Gastrocnemius medialis (tissue), 4 donors: ENCODE measurements around the gene BORCS6.

Experiments
- CTCF ChIP-seq, 5 experiments: fragments of 450-650 bp in 3 of 5; fragments of 200-600 bp in 2 of 5; sonication (generic) in 2 of 5; IDR thresholded peaks in 4 of 5; conservative IDR thresholded peaks in 1 of 5; 1 replicate in 4 of 5; 2 replicates in 1 of 5; pipeline ENCODE4 v1.5.1; 2016 to 2019; ENCODE audit warnings: antibody characterized with exemption in 5 of 5, mild to moderate bottlenecking in 3 of 5, moderate library complexity in 3 of 5
- POLR2A ChIP-seq, 2 donors: fragments of 450-650 bp; IDR thresholded peaks; one replicate each; pipeline ENCODE4 v1.6.1; 2017; ENCODE audit warnings: antibody characterized with exemption in 2 of 2, mild to moderate bottlenecking in 2 of 2, moderate library complexity in 2 of 2

DNA sequence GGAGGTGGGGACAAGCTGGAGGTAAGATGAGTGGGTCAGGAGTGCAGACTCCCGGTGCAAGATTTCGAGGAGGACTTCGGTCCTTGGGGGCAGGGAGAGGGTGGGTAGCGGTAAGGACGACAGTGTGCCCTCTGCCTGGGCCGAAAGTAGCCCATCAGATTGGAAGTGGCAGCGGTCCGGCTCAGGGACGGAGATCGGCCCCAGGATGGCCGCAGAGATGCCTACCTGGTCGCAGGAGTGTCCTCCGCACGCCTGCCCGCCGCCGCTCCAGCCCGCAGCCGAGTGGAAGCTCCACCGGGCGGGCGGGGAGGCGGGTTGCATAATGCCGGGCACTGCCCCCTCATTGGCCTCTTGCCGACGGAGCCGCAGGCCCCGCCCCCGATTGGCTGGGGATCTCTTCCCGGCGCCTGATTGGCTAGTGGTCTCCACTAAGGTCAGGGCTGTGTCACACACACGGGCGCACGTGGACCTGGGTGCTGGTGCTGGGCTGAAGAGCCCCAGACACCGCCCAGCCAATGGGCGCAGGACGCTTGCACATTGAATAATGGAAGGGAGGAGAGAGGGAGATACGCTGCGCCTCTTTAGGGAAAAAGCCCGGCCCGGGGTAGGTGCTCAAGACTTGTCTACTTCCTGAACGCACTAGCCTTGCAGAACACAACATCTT lies 37.7 kb downstream of the BORCS6 start, which contains the start of gene PER1:
- TF ChIP-seq CTCF (IDR thresholded peaks at IDR 0.05 in 4 of 5, conservative IDR thresholded peaks at IDR 0.05 in 1 of 5) (no peak), POLR2A (IDR thresholded peaks at IDR 0.05) (peak; percentile 95 to 99)
